ENCODE results near the gene ZDHHC12.
A peak's percentile ranks its signal among the peaks of the same experiment; 100 is the strongest.

Gene ZDHHC12

DNA sequence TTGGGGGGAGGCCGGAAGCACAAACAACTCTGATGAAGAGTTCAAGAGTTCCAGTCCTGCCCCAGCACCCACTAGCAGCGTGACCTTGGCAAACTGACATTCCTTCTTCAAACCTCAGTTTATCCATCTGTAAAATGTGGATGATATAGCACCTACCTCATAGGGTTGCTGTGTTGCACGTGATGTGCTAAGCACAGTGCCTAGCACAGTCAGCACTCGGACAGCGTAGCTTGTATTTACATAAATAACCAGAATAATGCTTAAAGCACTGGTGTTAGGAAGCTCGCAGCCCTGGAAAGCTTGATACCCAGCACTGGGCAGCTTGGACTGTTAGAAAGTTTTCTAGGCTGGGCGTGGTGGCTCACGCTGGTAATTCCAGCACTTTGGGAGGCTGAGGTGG, 16.5 kb downstream of the ZDHHC12 start:
- H3K4me1 ChIP-seq (ENCODE audit: control insufficient read depth, insufficient read depth, low read length), result no peaks in the 10 kb centered on the region
- H3K27ac ChIP-seq (ENCODE audit: insufficient read depth, low read depth, low read length, poor library complexity, severe bottlenecking), result no peak overlapping the region
- no peak overlapping the region for H3K4me3 ChIP-seq (ENCODE audit: insufficient read depth, low read depth, low read length)
- no peaks in the 10 kb centered on the region for H3K27me3 ChIP-seq (ENCODE audit: control insufficient read depth, insufficient read depth, low read length, poor library complexity, severe bottlenecking)
- 93 to 94% methylated on average over 8 of the region's 8 CpGs for WGBS, 2 experiments
- no peaks in the 10 kb centered on the region for H3K9me3 ChIP-seq (ENCODE audit: control insufficient read depth, low read length)
- no peaks in the 10 kb centered on the region for H3K36me3 ChIP-seq (ENCODE audit: control insufficient read depth, insufficient read depth, low read length)

GRCh38 chr9:128706671-128707381, 17.1 kb downstream of the ZDHHC12 start:
- no peaks in the 10 kb centered on the region for H3K9me3 ChIP-seq (ENCODE audit: control insufficient read depth, low read length)
- H3K4me1 ChIP-seq (ENCODE audit: control insufficient read depth, insufficient read depth, low read length), result no peaks in the 10 kb centered on the region
- no peaks in the 10 kb centered on the region for H3K36me3 ChIP-seq (ENCODE audit: control insufficient read depth, insufficient read depth, low read length)
- no peak overlapping the region for H3K27ac ChIP-seq (ENCODE audit: insufficient read depth, low read depth, low read length, poor library complexity, severe bottlenecking)
- WGBS, 2 experiments, result 92 to 93% methylated on average over 23 of the region's 23 CpGs
- no peaks in the 10 kb centered on the region for H3K27me3 ChIP-seq (ENCODE audit: control insufficient read depth, insufficient read depth, low read length, poor library complexity, severe bottlenecking)
- no peak overlapping the region for H3K4me3 ChIP-seq (ENCODE audit: insufficient read depth, low read depth, low read length)

DNA sequence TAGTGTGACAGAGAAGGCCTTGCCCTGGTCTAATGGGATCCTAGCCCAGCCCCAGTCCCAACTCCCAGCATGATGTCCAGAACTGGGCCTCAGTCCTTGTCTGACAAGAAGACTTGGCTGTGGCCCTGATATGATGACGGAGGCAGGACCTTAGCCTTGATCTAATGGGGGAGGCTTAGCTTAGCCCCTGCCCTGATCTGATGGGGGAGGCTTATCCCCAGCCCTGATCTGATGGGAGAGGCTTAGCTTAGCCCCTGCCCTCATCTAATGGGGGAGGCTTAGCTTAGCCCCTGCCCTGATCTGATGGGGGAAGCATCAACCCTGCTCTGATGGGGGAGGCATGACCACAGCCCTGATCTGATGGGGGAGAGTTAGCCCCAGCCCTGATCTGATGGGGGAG, 17.9 kb downstream of the ZDHHC12 start:
- Histone ChIP-seq H3K36me3 (ENCODE audit: control insufficient read depth, insufficient read depth, low read length) (no peaks in the 10 kb centered on the region), H3K9me3 (ENCODE audit: control insufficient read depth, low read length) (no peaks in the 10 kb centered on the region), H3K27ac (ENCODE audit: insufficient read depth, low read depth, low read length, poor library complexity, severe bottlenecking) (no peak overlapping the region), H3K4me1 (ENCODE audit: control insufficient read depth, insufficient read depth, low read length) (no peaks in the 10 kb centered on the region), H3K27me3 (ENCODE audit: control insufficient read depth, insufficient read depth, low read length, poor library complexity, severe bottlenecking) (no peaks in the 10 kb centered on the region), H3K4me3 (ENCODE audit: insufficient read depth, low read depth, low read length) (no peak overlapping the region)
- WGBS, 2 experiments, result 97 to 98% methylated on average over 1 of the region's 1 CpG

GRCh38 chr9:128705051-128705965, 18.6 kb downstream of the ZDHHC12 start:
- WGBS, 2 experiments, result 95% methylated on average over 36 of the region's 36 CpGs
- Histone ChIP-seq H3K27me3 (ENCODE audit: control insufficient read depth, insufficient read depth, low read length, poor library complexity, severe bottlenecking) (no peaks in the 10 kb centered on the region), H3K4me3 (ENCODE audit: insufficient read depth, low read depth, low read length) (no peak overlapping the region), H3K27ac (ENCODE audit: insufficient read depth, low read depth, low read length, poor library complexity, severe bottlenecking) (no peak overlapping the region), H3K36me3 (ENCODE audit: control insufficient read depth, insufficient read depth, low read length) (no peaks in the 10 kb centered on the region), H3K4me1 (ENCODE audit: control insufficient read depth, insufficient read depth, low read length) (no peaks in the 10 kb centered on the region), H3K9me3 (ENCODE audit: control insufficient read depth, low read length) (no peaks in the 10 kb centered on the region)

- no peak overlapping the region for H3K27ac ChIP-seq (ENCODE audit: insufficient read depth, low read depth, low read length, poor library complexity, severe bottlenecking)
- no peaks in the 10 kb centered on the region for H3K36me3 ChIP-seq (ENCODE audit: control insufficient read depth, insufficient read depth, low read length)
- 93 to 98% methylated on average over 5 of the region's 5 CpGs for WGBS, 2 experiments
These were observed 19.6 kb downstream of the ZDHHC12 start for GRCh38 chr9:128704356-128704670.

GRCh38 chr9:128703616-128704355, 20.1 kb downstream of the ZDHHC12 start:
- peak overlapping the region; percentile 72 for H3K4me3 ChIP-seq (ENCODE audit: insufficient read depth, low read depth, low read length)
- WGBS, 2 experiments, result 87 to 89% methylated on average over 31 of the region's 31 CpGs

More at GRCh38 chr9:128704356-128704670, 19.6 kb downstream of the ZDHHC12 start:
- Histone ChIP-seq H3K4me1 (ENCODE audit: control insufficient read depth, insufficient read depth, low read length) (no peaks in the 10 kb centered on the region), H3K27me3 (ENCODE audit: control insufficient read depth, insufficient read depth, low read length, poor library complexity, severe bottlenecking) (no peaks in the 10 kb centered on the region), H3K4me3 (ENCODE audit: insufficient read depth, low read depth, low read length) (no peak overlapping the region), H3K9me3 (ENCODE audit: control insufficient read depth, low read length) (no peaks in the 10 kb centered on the region)

GRCh38 chr9:128702949-128703615, 20.8 kb downstream of the ZDHHC12 start:
- no peaks in the 10 kb centered on the region for H3K9me3 ChIP-seq (ENCODE audit: control insufficient read depth, low read length)
- no peaks in the 10 kb centered on the region for H3K4me1 ChIP-seq (ENCODE audit: control insufficient read depth, insufficient read depth, low read length)
- H3K27ac ChIP-seq (ENCODE audit: insufficient read depth, low read depth, low read length, poor library complexity, severe bottlenecking), result peak overlapping the region; percentile 16
- H3K36me3 ChIP-seq (ENCODE audit: control insufficient read depth, insufficient read depth, low read length), result no peaks in the 10 kb centered on the region
- peak overlapping the region; percentile 72 for H3K4me3 ChIP-seq (ENCODE audit: insufficient read depth, low read depth, low read length)
- no peaks in the 10 kb centered on the region for H3K27me3 ChIP-seq (ENCODE audit: control insufficient read depth, insufficient read depth, low read length, poor library complexity, severe bottlenecking)
- 6% methylated on average over 55 of the region's 55 CpGs for WGBS, 2 experiments

More at GRCh38 chr9:128703616-128704355, 20.1 kb downstream of the ZDHHC12 start:
- H3K27ac ChIP-seq (ENCODE audit: insufficient read depth, low read depth, low read length, poor library complexity, severe bottlenecking), result no peak overlapping the region
- H3K9me3 ChIP-seq (ENCODE audit: control insufficient read depth, low read length), result no peaks in the 10 kb centered on the region
- H3K36me3 ChIP-seq (ENCODE audit: control insufficient read depth, insufficient read depth, low read length), result no peaks in the 10 kb centered on the region
- no peaks in the 10 kb centered on the region for H3K27me3 ChIP-seq (ENCODE audit: control insufficient read depth, insufficient read depth, low read length, poor library complexity, severe bottlenecking)
- no peaks in the 10 kb centered on the region for H3K4me1 ChIP-seq (ENCODE audit: control insufficient read depth, insufficient read depth, low read length)

GRCh38 chr9:128702445-128702948, 21.4 kb downstream of the ZDHHC12 start, which contains the start of gene PKN3:
Gene PKN3, plus strand, starts transcription at chr9:128702503. Its CDS starts 413 bp downstream, at chr9:128702916.
- Histone ChIP-seq H3K4me3 (ENCODE audit: insufficient read depth, low read depth, low read length) (peak within 1 kb of the TSS; percentile 72), H3K36me3 (ENCODE audit: control insufficient read depth, insufficient read depth, low read length) (no peaks in the 10 kb centered on the region), H3K27me3 (ENCODE audit: control insufficient read depth, insufficient read depth, low read length, poor library complexity, severe bottlenecking) (no peaks in the 10 kb centered on the region), H3K27ac (ENCODE audit: insufficient read depth, low read depth, low read length, poor library complexity, severe bottlenecking) (peak within 1 kb of the TSS; percentile 55), H3K9me3 (ENCODE audit: control insufficient read depth, low read length) (no peaks in the 10 kb centered on the region), H3K4me1 (ENCODE audit: control insufficient read depth, insufficient read depth, low read length) (no peaks in the 10 kb centered on the region)
- WGBS, 2 experiments, result 1% methylated on average over 65 of the region's 65 CpGs

DNA sequence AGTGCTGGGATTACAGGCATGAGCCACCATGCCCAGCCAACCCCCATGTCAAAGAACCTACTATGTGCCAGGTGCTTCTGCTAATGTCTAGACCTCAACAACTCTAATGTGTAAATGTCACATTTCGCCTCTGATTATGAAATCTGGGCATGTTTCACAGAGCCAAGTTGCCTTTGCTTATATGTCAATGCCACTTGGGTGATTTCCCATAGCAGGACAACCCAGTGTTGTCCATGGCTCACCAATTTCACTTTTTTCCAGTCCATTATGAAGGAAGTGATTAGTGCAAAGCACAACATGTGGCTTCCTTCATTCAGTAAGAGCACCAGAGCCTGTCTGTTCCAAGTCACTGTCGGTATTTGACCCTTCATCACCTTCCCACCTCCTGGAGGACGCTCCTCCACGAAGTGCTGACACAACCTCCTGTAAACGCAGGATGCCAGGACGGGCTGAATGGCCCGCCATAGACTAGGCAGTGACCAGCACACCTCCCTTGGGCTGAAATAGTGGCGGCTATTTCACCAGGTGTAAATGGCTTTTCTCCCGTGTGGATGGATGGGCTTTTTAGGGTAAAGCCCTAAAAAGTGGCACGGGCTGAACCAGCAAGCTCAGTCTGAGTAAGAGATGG, 22.6 kb downstream of the ZDHHC12 start:
- 86 to 89% methylated on average over 10 of the region's 10 CpGs for WGBS, 2 experiments
- no peaks in the 10 kb centered on the region for H3K4me1 ChIP-seq (ENCODE audit: control insufficient read depth, insufficient read depth, low read length)
- no peaks in the 10 kb centered on the region for H3K27me3 ChIP-seq (ENCODE audit: control insufficient read depth, insufficient read depth, low read length, poor library complexity, severe bottlenecking)
- H3K4me3 ChIP-seq (ENCODE audit: insufficient read depth, low read depth, low read length), result no peak overlapping the region
- H3K27ac ChIP-seq (ENCODE audit: insufficient read depth, low read depth, low read length, poor library complexity, severe bottlenecking), result no peak overlapping the region
- peaks cover 5% of the 10 kb centered on the region for H3K36me3 ChIP-seq (ENCODE audit: control insufficient read depth, insufficient read depth, low read length)
- H3K9me3 ChIP-seq (ENCODE audit: control insufficient read depth, low read length), result no peaks in the 10 kb centered on the region

Data from ectodermal cell (in vitro differentiated cells).